Measurements from ENCODE around the gene KIRREL3.

GRCh38 chr11:126499131-126499752 is 501.3 kb downstream of the KIRREL3 start:
- no peak for TF ChIP-seq CTCF (IDR thresholded peaks at IDR 0.05)
- no peak for TF ChIP-seq EP300 (IDR thresholded peaks at IDR 0.05)
- no peak for TF ChIP-seq POLR2A (IDR thresholded peaks at IDR 0.05)

All from ovary (tissue), 3 donors.